Ovary (tissue), 9 donors: ENCODE data around the gene SCN2B. TPM values are rescaled to one million over a fixed set of nuclear protein-coding genes. Genes with fewer than 3 reads are reported as not detected.

Experiments
- DNase-seq, 5 donors: peaks; one replicate each; pipeline ENCODE4 v3.0.0-alpha.2; 2019 to 2020
- H3K27ac ChIP-seq, 2 donors: fragments of 200-600 bp; one replicate each; pipeline versions ENCODE4 v1.5.1 to v1.8.0; 2019 to 2022
- H3K27me3 ChIP-seq: fragments of 200-600 bp; one replicate; pipeline ENCODE4 v1.8.0; 2022
- H3K36me3 ChIP-seq: fragments of 200-600 bp; sonication (generic); one replicate; pipeline ENCODE4 v1.5.1; 2019
- H3K4me1 ChIP-seq: one replicate; pipeline ENCODE4 v1.8.1; 2013; ENCODE audit warnings: mild to moderate bottlenecking, moderate library complexity; ENCODE audit not compliant: insufficient read depth
- H3K4me3 ChIP-seq: fragments of 200-600 bp; sonication (generic); one replicate; pipeline ENCODE4 v1.5.1; 2017
- H3K9me3 ChIP-seq, 2 donors: fragments of 200-600 bp in 1 of 2; sonication (generic) in 1 of 2; one replicate each; pipeline versions ENCODE4 v1.5.1 to v1.8.1; 2013 to 2019; ENCODE audit warnings: mild to moderate bottlenecking in 1 of 2, moderate library complexity in 1 of 2
- EP300 ChIP-seq: sonication (generic); formaldehyde crosslinking; IDR thresholded peaks from one replicate; pipeline ENCODE4 v1.6.1; 2017; ENCODE audit warnings: antibody characterized with exemption
- POLR2A ChIP-seq: fragments of 450-650 bp; IDR thresholded peaks from one replicate; pipeline ENCODE4 v1.6.1; 2017; ENCODE audit warnings: antibody characterized with exemption, mild to moderate bottlenecking, moderate library complexity
- WGBS, 3 donors: extraction: QIAGEN DNeasy Blood & Tissue Kit in 1 of 3; methylation state at CpG; one replicate each; pipeline versions ENCODE4 v1.1.5 to v1.1.7; 2013 to 2017; 5-methylcytosine and 5-hydroxymethylcytosine counted together
- intact Hi-C, 4 donors: fragments of 100-400 bp; cut with DNase I; formaldehyde crosslinking; loops; one replicate each; pipeline versions ENCODE4 v1.11.0 to v1.15.1; 2022 to 2023
- polyA plus RNA-seq, 2 donors: library from polyadenylated mRNA; stranded (reverse); fragments of 200-250 nt in 1 of 2; fragments of 350-450 nt in 1 of 2; fragmentation: Illumina TruSeq in 1 of 2; extraction: RNeasy Lipid Tissue Mini Kit (QIAGEN cat#74804) in 1 of 2; gene quantifications; one replicate each; pipeline ENCODE4 v1.2.3, GENCODE V29; 2013 to 2014
- total RNA-seq, 7 donors: library from RNA; depleted of rRNA in 2 of 7; stranded (reverse); fragments of >200 nt in 2 of 7; fragmentation: NEBNext Ultra II Directional in 3 of 7; extraction: Animal tissue kit (Norgen Biotek cat#: 25700) in 3 of 7; gene quantifications; one replicate each; pipeline versions ENCODE4 v1.1.0 to v1.2.4, GENCODE V29; 2016 to 2023
- TF ChIP-seq, protein P1 (sequence below), 3 donors: fragments of 450-650 bp in 2 of 3; fragments of 200-600 bp in 1 of 3; IDR thresholded peaks; one replicate each; pipeline versions ENCODE4 v1.5.1 to v1.8.0; 2016 to 2022; ENCODE audit warnings: antibody characterized with exemption in 3 of 3, mild to moderate bottlenecking in 1 of 3
- donor health status: DM: no; HTN: no; CAD: no; lungs with moderate emphysema.
- donor health status: DM: no; HTN: no; CAD: no.
- donor health status: Bipolar disorder and iron deficiency.
- donor health status: DM: yes; HTN: yes; CAD: no.
- donor health status: DM: no; HTN: no; CAD: no.
- donor health status: DM: yes; HTN: yes; CAD: no.

Gene SCN2B
- total and polyA plus RNA-seq, 9 donors = 0.11 to 2.1 (median 0.38) TPM

GRCh38 chr11:118170882-118171268 lies 5.6 kb downstream of the SCN2B start:
- intact Hi-C loops = no loop called here
- WGBS, 3 donors = 58 to 62% (median 61%) methylated on average over 8 of the region's 8 CpGs

GRCh38 chr11:118170231-118170630 lies 6.2 kb downstream of the SCN2B start:
- 84 to 86% (median 85%) methylated on average over 9 of the region's 9 CpGs for WGBS, 3 donors
- intact Hi-C loops = no loop called here

More at GRCh38 chr11:118170882-118171268, 5.6 kb downstream of the SCN2B start:
- no peaks in the 10 kb centered on the region for H3K27me3 ChIP-seq
- H3K4me1 ChIP-seq = no peaks in the 10 kb centered on the region
- H3K9me3 ChIP-seq = no peaks in the 10 kb centered on the region
- no peak overlapping the region for H3K27ac ChIP-seq
- no peak for TF ChIP-seq EP300
- TF ChIP-seq, protein P1, sequence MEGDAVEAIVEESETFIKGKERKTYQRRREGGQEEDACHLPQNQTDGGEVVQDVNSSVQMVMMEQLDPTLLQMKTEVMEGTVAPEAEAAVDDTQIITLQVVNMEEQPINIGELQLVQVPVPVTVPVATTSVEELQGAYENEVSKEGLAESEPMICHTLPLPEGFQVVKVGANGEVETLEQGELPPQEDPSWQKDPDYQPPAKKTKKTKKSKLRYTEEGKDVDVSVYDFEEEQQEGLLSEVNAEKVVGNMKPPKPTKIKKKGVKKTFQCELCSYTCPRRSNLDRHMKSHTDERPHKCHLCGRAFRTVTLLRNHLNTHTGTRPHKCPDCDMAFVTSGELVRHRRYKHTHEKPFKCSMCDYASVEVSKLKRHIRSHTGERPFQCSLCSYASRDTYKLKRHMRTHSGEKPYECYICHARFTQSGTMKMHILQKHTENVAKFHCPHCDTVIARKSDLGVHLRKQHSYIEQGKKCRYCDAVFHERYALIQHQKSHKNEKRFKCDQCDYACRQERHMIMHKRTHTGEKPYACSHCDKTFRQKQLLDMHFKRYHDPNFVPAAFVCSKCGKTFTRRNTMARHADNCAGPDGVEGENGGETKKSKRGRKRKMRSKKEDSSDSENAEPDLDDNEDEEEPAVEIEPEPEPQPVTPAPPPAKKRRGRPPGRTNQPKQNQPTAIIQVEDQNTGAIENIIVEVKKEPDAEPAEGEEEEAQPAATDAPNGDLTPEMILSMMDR (IDR thresholded peaks at IDR 0.05) = no peak
- TF ChIP-seq POLR2A = no peak
- no peak for DNase-seq
- no peaks in the 10 kb centered on the region for H3K36me3 ChIP-seq
- no peak overlapping the region for H3K4me3 ChIP-seq

GRCh38 chr11:118169300-118170140 lies 6.9 kb downstream of the SCN2B start:
- intact Hi-C loops = no loop called here
- Histone ChIP-seq H3K4me3 (no peak overlapping the region), H3K4me1 (no peaks in the 10 kb centered on the region), H3K36me3 (no peaks in the 10 kb centered on the region), H3K9me3 (no peaks in the 10 kb centered on the region), H3K27ac (no peak overlapping the region), H3K27me3 (no peaks in the 10 kb centered on the region)
- 67 to 78% (median 71%) methylated on average over 7 of the region's 7 CpGs for WGBS, 3 donors
- no peak for DNase-seq
- TF ChIP-seq POLR2A = no peak
- TF ChIP-seq, protein P1 (IDR thresholded peaks at IDR 0.05) = no peak
- no peak for TF ChIP-seq EP300

More at GRCh38 chr11:118170231-118170630, 6.2 kb downstream of the SCN2B start:
- Histone ChIP-seq H3K9me3 (no peaks in the 10 kb centered on the region), H3K4me1 (no peaks in the 10 kb centered on the region), H3K27ac (no peak overlapping the region), H3K4me3 (no peak overlapping the region), H3K27me3 (no peaks in the 10 kb centered on the region), H3K36me3 (no peaks in the 10 kb centered on the region)
- no peak for DNase-seq
- TF ChIP-seq, protein P1 (IDR thresholded peaks at IDR 0.05) = no peak
- no peak for TF ChIP-seq EP300
- no peak for TF ChIP-seq POLR2A

DNA sequence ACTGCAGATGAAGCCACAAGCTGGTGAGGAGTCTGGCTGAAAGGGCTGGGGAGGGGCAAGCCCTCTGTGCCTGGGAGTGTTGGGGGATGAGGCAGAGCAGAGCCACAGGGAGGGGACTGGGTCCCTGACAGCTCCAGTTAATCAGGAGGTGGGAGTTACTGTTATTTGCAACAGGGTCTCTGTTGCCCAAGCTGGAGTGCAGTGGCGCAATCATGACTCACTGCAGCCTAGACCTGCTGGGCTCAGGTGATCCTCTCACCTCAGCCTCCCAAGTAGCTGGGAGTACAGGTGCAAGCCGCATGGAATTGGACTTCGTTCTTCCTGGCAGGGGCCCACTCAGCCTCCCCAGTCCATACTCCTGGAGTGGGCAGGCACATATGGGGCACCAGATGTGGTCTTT lies 7.7 kb downstream of the SCN2B start:
- no peak for TF ChIP-seq EP300
- TF ChIP-seq, protein P1 (IDR thresholded peaks at IDR 0.05) = no peak
- TF ChIP-seq POLR2A = no peak
- H3K9me3 ChIP-seq = no peaks in the 10 kb centered on the region
- no peak overlapping the region for H3K4me3 ChIP-seq
- H3K27ac ChIP-seq = no peak overlapping the region
- no peaks in the 10 kb centered on the region for H3K36me3 ChIP-seq
- WGBS, 3 donors = 79 to 90% (median 88%) methylated on average over 3 of the region's 3 CpGs
- intact Hi-C loops = no loop called here
- H3K4me1 ChIP-seq = no peaks in the 10 kb centered on the region
- DNase-seq = no peak
- no peaks in the 10 kb centered on the region for H3K27me3 ChIP-seq
